Smooth muscle cell (in vitro differentiated cells): ENCODE results near the gene PRKCB. TPM values are rescaled to one million over a fixed set of nuclear protein-coding genes. Genes with fewer than 3 reads are reported as not detected.

Experiments
- DNase-seq: peaks from one replicate; lab custom pipeline; 2025; ENCODE audit not compliant: unreplicated experiment; lab: John Stamatoyannopoulos, UW
- H2AFZ ChIP-seq: fragments of 200-600 bp; sonication (generic); 2 replicates; pipeline ENCODE4 v1.6.0; 2016; ENCODE audit warnings: antibody characterized with exemption, low read depth, mild to moderate bottlenecking
- H3F3A ChIP-seq: fragments of 200-600 bp; sonication (generic); 2 replicates; pipeline ENCODE4 v1.6.0; 2017; ENCODE audit warnings: antibody characterized with exemption, low read depth
- H3K27ac ChIP-seq: fragments of 200-600 bp; sonication (generic); 2 replicates; pipeline ENCODE4 v1.5.1; 2016; ENCODE audit warnings: low read depth, mild to moderate bottlenecking
- H3K27me3 ChIP-seq: fragments of 200-600 bp; sonication (generic); 2 replicates; pipeline ENCODE4 v1.6.1; 2016; ENCODE audit warnings: low read depth, mild to moderate bottlenecking
- H3K36me3 ChIP-seq: fragments of 200-600 bp; sonication (generic); 2 replicates; pipeline ENCODE4 v1.5.1; 2016; ENCODE audit warnings: low read depth
- H3K4me1 ChIP-seq: fragments of 200-600 bp; sonication (generic); 2 replicates; pipeline ENCODE4 v1.5.1; 2016; ENCODE audit warnings: low read depth
- H3K4me2 ChIP-seq: fragments of 200-600 bp; sonication (generic); 2 replicates; pipeline ENCODE4 v1.6.0; 2016; ENCODE audit warnings: mild to moderate bottlenecking
- H3K4me3 ChIP-seq: fragments of 200-600 bp; sonication (generic); 2 replicates; pipeline ENCODE4 v1.5.1; 2016; ENCODE audit warnings: mild to moderate bottlenecking
- H3K79me2 ChIP-seq: fragments of 200-600 bp; sonication (generic); 2 replicates; pipeline ENCODE4 v1.6.0; 2016; ENCODE audit warnings: low read depth, mild to moderate bottlenecking
- H3K9ac ChIP-seq: fragments of 200-600 bp; sonication (generic); 2 replicates; pipeline ENCODE4 v1.6.0; 2016; ENCODE audit warnings: low read depth
- H3K9me3 ChIP-seq: fragments of 200-600 bp; sonication (generic); replicated peaks from 2 replicates; pipeline ENCODE4 v1.5.1; 2016; ENCODE audit warnings: low read depth
- H4K20me1 ChIP-seq: fragments of 200-600 bp; sonication (generic); 2 replicates; pipeline ENCODE4 v1.6.0; 2016; ENCODE audit warnings: low read depth
- CTCF ChIP-seq: fragments of 200-600 bp; sonication (generic); IDR thresholded peaks from 2 replicates; pipeline ENCODE4 v1.5.1; 2017; ENCODE audit warnings: borderline replicate concordance, mild to moderate bottlenecking, antibody characterized with exemption; ENCODE audit not compliant: insufficient read depth, poor library complexity, severe bottlenecking
- WGBS: methylation state at CpG from one replicate; pipeline ENCODE4 v1.1.7; 2016; ENCODE audit warnings: low lambda C conversion rate; 5-methylcytosine and 5-hydroxymethylcytosine counted together
- polyA plus RNA-seq: library from polyadenylated mRNA; unstranded; fragments of >200 nt; fragmentation: Nextera tagmentation; extraction: Ambion mirVana; gene quantifications from 2 replicates; pipeline ENCODE4 v1.2.1, GENCODE V29; 2016
- total RNA-seq: library from RNA; depleted of rRNA; stranded (reverse); fragments of >200 nt; gene quantifications from 2 replicates; pipeline ENCODE4 v1.2.3, GENCODE V29; 2014

Gene PRKCB
- total and polyA plus RNA-seq, 2 experiments from 2014 or later, result 0.36 TPM; not detected in 1

- no peak for DNase-seq
- Histone ChIP-seq H3K79me2 (no peaks in the 10 kb centered on the region), H3K4me3 (no peak overlapping the region), H3K36me3 (no peaks in the 10 kb centered on the region), H3K27me3 (peaks cover 13% of the 10 kb centered on the region), H3K9me3 (no peaks in the 10 kb centered on the region), H3K27ac (no peak overlapping the region), H3K9ac (no peak overlapping the region), H2AFZ (no peak overlapping the region), H3F3A (no peaks in the 10 kb centered on the region), H3K4me1 (no peaks in the 10 kb centered on the region), H3K4me2 (no peak overlapping the region), H4K20me1 (no peaks in the 10 kb centered on the region)
- TF ChIP-seq CTCF, result no peak
These were observed 163.0 kb downstream of the PRKCB start for GRCh38 chr16:23998771-23999170.

DNA sequence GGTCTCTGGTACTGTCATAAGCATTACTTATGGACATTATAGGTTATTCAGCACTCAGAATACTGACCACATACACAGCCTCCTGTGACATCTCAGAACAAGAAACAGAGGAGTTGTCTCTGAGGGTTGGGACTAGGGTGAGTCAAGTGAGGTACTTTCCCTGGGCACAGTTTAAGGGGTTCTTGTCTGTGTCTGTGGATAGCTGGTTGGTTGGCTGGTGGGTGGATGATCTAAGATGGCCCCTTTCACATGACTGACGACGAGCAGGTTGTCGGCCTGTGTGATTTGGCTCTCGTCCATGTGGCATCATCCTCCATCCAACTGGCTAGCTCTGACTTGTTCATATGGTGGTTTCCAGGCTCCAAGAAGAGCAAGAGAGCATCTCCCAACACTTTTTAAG is 163.9 kb downstream of the PRKCB start:
- WGBS, result 83% methylated on average over 4 of the region's 4 CpGs
- Histone ChIP-seq H3K4me1 (no peaks in the 10 kb centered on the region), H3K4me3 (no peak overlapping the region), H3K4me2 (no peak overlapping the region), H3K36me3 (no peaks in the 10 kb centered on the region), H3K9ac (no peak overlapping the region), H3K9me3 (no peaks in the 10 kb centered on the region), H3K27me3 (peaks cover 13% of the 10 kb centered on the region), H2AFZ (no peak overlapping the region), H3F3A (no peaks in the 10 kb centered on the region), H4K20me1 (no peaks in the 10 kb centered on the region), H3K79me2 (no peaks in the 10 kb centered on the region), H3K27ac (no peak overlapping the region)
- no peak for DNase-seq
- no peak for TF ChIP-seq CTCF

DNA sequence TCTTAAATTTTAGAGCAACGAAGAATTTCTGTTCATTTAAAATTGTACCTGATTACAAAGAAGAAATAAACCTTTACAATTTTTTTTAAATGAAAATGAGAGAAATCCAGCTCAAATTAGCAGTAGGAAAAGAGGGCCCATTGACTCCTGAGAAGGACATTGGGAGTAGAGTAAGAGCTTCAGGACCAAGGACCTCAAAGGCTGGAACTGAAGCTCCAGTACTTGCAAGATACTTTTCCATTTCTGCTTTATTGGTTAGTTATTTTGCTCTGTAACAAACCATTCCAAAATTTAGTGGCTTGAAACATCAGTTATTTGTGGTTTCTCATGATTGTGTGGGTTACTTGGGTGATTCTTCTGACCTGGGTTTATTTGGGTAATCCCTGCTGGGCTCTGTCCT is 165.9 kb downstream of the PRKCB start:
- Histone ChIP-seq H3K9me3 (no peaks in the 10 kb centered on the region), H3F3A (no peaks in the 10 kb centered on the region), H3K9ac (no peak overlapping the region), H3K4me3 (no peak overlapping the region), H3K79me2 (no peaks in the 10 kb centered on the region), H4K20me1 (no peaks in the 10 kb centered on the region), H3K27ac (no peak overlapping the region), H3K4me2 (no peak overlapping the region), H3K36me3 (no peaks in the 10 kb centered on the region), H3K27me3 (peaks cover 21% of the 10 kb centered on the region), H2AFZ (no peak overlapping the region), H3K4me1 (no peaks in the 10 kb centered on the region)
- no peak for DNase-seq
- TF ChIP-seq CTCF, result no peak
- WGBS, result 67% methylated on average over 1 of the region's 1 CpG

GRCh38 chr16:24002619-24003018 is 166.8 kb downstream of the PRKCB start:
- DNase-seq, result no peak
- no peak overlapping the region for H3K27ac ChIP-seq
- no peaks in the 10 kb centered on the region for H3K36me3 ChIP-seq
- H3K4me2 ChIP-seq, result no peak overlapping the region
- no peak overlapping the region for H2AFZ ChIP-seq
- H3K79me2 ChIP-seq, result no peaks in the 10 kb centered on the region
- no peaks in the 10 kb centered on the region for H3K9me3 ChIP-seq
- TF ChIP-seq CTCF, result no peak
- no peaks in the 10 kb centered on the region for H3F3A ChIP-seq
- H3K4me1 ChIP-seq, result no peaks in the 10 kb centered on the region
- no peak overlapping the region for H3K4me3 ChIP-seq
- WGBS, result 84% methylated on average over 4 of the region's 4 CpGs
- no peak overlapping the region for H3K9ac ChIP-seq
- H3K27me3 ChIP-seq, result peaks cover 26% of the 10 kb centered on the region
- no peaks in the 10 kb centered on the region for H4K20me1 ChIP-seq
